ENCODE results near the gene CHRDL2. TPM values are rescaled to one million over a fixed set of nuclear protein-coding genes. Genes with fewer than 3 reads are reported as not detected.

The CHRDL2 gene
- total and polyA plus RNA-seq, 2 of the 13 experiments (the other 11 are each of a cell fraction or from before 2014, with no cell fraction given), result 0.04 TPM; not detected in 1

GRCh38 chr11:74687237-74688023 lies 43.8 kb downstream of the CHRDL2 start:
- intact Hi-C loops (cut with micrococcal nuclease; ENCODE audit: unreplicated experiment), result no loop called here
- TF ChIP-seq JUNB (CRISPR knock-in tag; IDR thresholded peaks at IDR 0.05; ENCODE audit: borderline replicate concordance) (no peak), ELF3 (CRISPR knock-in tag; IDR thresholded peaks at IDR 0.05) (no peak), CHD4 (IDR thresholded peaks at IDR 0.05; ENCODE audit: borderline replicate concordance, low read length) (no peak), ZNF674 (CRISPR knock-in tag; IDR thresholded peaks at IDR 0.05; ENCODE audit: low read depth) (no peak), ZNF24 (IDR thresholded peaks at IDR 0.05) (no peak), ZNF124 (CRISPR knock-in tag; IDR thresholded peaks at IDR 0.05) (no peak), ZNF230 (CRISPR knock-in tag; IDR thresholded peaks at IDR 0.05) (no peak), ZNF616 (CRISPR knock-in tag; IDR thresholded peaks at IDR 0.05; ENCODE audit: low read depth) (no peak), ZNF136 (CRISPR knock-in tag; IDR thresholded peaks at IDR 0.05; ENCODE audit: low read depth) (no peak), HMGA1 (CRISPR knock-in tag; conservative IDR thresholded peaks at IDR 0.05) (no peak), ZNF556 (CRISPR knock-in tag; IDR thresholded peaks at IDR 0.05; ENCODE audit: borderline replicate concordance) (no peak), TP53 (CRISPR knock-in tag; conservative IDR thresholded peaks at IDR 0.05) (no peak), ZBTB21 (CRISPR knock-in tag; IDR thresholded peaks at IDR 0.05) (no peak)
- Histone ChIP-seq H3K79me2 (ENCODE audit: insufficient read depth, low read length) (no peaks in the 10 kb centered on the region), H3K4me2 (ENCODE audit: low read depth, low read length) (no peak overlapping the region), H3K9me3 (ENCODE audit: low read length) (no peaks in the 10 kb centered on the region), H4K20me1 (ENCODE audit: insufficient read depth, low read length) (no peaks in the 10 kb centered on the region), H3K4me1 (ENCODE audit: insufficient read depth, low read length) (peaks cover 8% of the 10 kb centered on the region; the same call in 1 of the 2 replicates), H3K4me3 (replicated peaks in 1 of 3; ENCODE audit: insufficient read depth in 1 of 3, low read depth in 2 of 3, low read length in 3 of 3) (no peak overlapping the region), H3K27me3 (ENCODE audit: control insufficient read depth in 1 of 2, insufficient read depth in 2 of 2, low read length in 2 of 2) (peaks cover 0 to 12% of the 10 kb centered on the region in 2 experiments; a peak in 2 of 5 replicates), H3K9ac (ENCODE audit: insufficient read depth, low read depth, low read length) (no peak overlapping the region), H2AFZ (ENCODE audit: low read length) (no peak overlapping the region), H3K36me3 (replicated peaks in 1 of 2; ENCODE audit: control insufficient read depth in 1 of 2, insufficient read depth in 2 of 2, low read length in 2 of 2) (no peaks in the 10 kb centered on the region), H3K27ac (ENCODE audit: extremely low read length, insufficient read depth, low read length) (no peak overlapping the region)
- CTCF ChIA-PET (ENCODE audit: low intra/inter-chr PET ratio, low total read pairs), result no interaction called here
- in situ Hi-C loops (cut with HindIII; ENCODE audit: extremely low pct_ligation_motif_present, low pct_unique_long_range_greater_than_20kb), result no loop called here
- ATAC-seq, result no peak
- no peak for DNase-seq (ENCODE audit: low spot score)
- POLR2A ChIA-PET, result no interaction called here
- FAIRE-seq, result no peak
- no TSS peak for BruUV-seq (replicated peaks)
- 30% methylated on average over 6 of the region's 6 CpGs for WGBS (ENCODE audit: low lambda C conversion rate)
